Measurements from ENCODE around the gene FCER1G.
"Not testable (repeated sequence)": the region's sequence is repeated elsewhere in the genome, so short reads cannot be mapped to it uniquely, and the experiment has no call there.

The FCER1G gene

DNA sequence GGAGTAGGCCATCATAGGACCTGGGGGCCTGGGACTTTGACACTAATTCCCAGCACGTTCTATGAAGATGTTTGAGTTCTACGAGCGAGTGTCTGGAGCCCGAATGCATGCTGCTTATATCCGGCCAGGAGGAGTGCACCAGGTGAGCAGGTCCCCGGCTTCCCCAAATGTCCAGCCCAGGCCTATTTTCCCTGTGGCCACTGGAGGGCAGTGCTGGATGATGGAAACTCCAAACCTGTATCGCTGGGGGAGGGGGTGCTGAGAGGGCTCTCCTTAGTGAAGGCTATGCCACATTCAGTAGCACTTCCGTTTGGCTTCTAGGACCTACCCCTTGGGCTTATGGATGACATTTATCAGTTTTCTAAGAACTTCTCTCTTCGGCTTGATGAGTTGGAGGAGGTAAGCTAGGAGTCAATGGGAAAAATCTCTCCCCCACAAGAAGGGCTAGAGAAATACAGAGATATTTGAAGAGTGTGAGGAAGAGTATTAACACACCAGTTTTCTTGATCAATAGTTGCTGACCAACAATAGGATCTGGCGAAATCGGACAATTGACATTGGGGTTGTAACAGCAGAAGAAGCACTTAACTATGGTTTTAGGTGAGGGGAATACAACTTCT lies 5.2 kb upstream of the FCER1G start:
- DNase-seq = peak; percentile 79

DNA sequence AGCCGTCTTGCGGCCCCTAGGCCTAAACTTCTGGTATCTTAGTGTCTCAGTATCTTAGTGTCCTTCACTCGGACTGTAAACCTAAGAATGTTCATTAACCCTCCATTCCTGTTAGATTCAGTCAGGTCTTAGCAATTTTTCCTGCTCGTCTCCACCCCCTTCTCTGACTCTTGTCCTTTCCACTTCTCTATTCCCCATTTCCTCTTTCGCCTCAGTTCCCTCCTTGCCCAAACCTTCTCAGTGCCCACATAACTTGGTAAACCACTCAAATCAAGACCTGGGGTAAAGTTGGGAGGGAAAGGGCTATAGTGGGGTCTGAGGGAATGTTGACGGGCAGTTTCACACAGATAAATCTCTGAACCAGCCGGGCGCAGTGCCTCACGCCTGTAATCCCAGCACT lies 726 bp upstream of the FCER1G start:
- no peak for DNase-seq

DNA sequence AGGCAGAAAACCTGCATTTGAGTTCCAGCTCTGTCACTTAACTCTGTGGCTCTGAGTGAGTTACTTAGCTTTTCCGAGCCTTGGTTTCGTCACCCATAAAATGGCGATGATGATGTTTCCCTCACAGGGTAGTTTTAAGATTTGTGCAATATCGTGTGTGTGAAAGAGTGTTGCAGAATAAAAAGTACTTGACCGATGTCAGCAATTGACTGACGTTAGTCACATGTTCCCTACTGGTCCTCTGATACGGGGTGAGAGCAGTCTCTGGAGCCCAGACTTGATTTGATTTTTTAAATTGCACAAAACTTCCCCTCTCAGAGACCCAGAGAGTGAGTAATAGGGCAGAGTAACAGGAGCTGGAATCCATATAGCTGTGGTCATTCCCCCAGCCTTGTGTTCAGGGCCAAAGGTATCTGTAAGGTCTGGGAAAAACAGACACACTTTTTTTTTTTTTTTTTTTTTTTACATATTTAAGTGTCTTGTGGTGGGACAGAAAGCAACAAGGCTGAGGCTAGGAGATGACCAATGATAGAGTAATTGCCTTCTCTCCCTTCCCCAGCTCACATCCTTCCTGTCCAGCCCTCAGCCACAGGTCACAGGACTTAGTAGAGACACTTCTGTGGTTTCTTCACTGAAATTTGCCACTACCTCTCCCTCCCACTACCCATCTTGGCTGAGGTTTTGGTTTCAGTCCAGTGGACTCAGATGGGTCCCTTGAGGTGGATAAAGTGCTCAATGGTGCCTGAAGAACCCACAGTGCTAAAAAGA lies 2.0 kb downstream of the FCER1G start:
- peak; percentile 39 for DNase-seq

- no peak for DNase-seq
Measured at GRCh38 chr1:161217831-161218230, 2.7 kb downstream of the FCER1G start.

- DNase-seq = no peak
Measured at GRCh38 chr1:161218301-161219077, 3.4 kb downstream of the FCER1G start.

GRCh38 chr1:161219078-161219892 lies 4.2 kb downstream of the FCER1G start:
- no peak for DNase-seq

DNA sequence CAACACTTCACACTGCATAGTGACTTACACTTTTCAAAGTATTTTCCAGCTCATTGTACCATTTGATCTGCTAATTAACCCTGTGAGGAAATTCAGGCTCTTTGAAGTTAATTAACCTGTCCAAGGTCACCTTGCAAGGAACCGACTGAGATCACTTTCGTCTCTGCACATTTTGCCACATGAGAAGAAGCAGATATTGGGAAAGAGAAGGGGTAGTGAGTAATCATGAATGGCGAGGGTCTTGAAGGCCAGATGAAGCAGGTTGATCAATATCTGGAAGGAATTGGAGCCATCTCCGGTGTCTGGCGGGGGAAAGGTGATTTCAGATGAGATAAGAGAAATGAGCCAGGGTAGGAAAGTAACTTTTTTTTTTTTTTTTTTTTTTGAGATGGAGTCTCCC lies 4.9 kb downstream of the FCER1G start:
- no peak for DNase-seq

DNA sequence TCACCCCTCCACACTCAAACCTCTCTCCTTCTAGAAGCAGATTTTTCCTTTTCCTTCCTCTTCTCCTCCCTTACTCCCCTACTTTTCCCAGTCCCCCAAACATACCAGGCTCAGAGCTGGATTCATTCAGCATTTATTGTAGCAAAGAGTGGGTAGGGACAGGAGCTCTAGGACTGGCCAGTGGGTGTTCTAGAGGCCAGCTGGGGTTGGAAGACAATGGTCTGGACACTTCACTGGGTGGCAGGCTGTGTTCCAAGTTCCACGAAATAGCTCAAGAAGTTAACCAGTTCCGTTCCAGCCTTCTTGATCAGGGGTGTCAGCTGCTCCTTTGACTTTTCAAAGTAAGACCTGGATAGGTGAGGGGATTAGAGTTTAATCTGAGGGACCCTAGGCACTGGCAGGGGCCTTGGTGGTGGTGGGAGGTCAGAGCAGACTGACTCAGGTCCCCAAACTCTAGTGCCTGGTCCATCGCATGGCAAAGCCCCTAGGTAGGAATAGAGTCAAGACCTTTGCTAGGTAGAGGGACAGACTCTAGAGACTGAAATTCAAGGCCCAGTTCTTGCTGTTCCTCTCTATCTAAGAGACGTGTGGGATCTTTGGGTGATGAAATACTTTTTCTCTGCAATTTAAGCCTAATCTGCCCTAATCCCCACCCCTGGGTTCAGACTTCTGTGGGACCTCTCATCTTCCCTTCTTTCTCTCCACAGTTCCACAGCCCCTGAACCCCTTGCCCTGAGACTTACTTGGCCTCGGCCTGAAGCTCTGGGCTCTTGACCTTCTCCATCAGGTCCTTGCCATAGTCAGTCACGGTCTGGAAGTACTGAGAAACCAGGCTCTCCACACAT lies 7.3 kb downstream of the FCER1G start:
- no peak for DNase-seq

DNA sequence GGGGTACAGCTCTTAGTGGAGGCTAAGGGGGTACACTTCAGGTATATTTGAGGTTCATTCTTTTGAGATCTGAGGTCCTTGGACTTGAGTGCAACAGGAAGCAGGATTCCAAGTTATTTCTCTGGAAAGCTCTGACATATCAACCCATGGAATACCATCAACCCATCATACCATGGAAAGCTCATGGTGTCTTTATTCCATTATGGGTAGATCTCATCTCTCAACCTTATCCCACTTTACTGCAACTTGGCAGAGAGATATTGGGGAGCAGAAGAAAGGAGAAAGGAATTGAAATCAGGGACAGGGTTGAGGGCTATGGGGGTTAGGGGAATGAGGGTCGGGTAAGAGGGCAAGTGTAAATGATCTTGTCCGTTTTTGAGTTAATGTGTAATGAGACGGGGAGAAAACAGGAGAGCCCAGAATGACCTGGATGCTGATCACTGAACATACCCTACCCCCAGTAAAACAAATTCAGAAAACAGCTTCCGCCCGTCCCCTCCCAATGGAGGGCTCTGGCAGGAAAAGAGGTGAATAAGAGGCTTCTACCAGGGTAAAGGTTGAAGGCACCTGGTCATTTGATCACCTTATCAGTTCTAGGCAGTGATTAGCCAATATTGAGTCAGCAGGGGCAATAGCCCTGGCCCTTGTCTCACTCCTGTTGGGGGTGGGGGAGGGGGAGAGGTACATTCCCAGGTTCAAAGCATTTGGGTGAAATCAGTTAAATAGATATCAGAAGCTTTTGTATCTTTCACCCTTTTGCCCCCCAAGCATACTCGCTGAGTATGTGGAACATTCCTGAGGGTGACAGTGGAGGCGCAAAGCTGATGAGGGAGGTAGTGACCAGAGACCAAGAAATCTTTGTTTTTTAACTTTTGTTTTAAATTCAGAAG lies 9.0 kb downstream of the FCER1G start:
- no peak for DNase-seq

- not testable (repeated sequence) for DNase-seq
Measured at GRCh38 chr1:161224695-161225087, 9.6 kb downstream of the FCER1G start.

DNA sequence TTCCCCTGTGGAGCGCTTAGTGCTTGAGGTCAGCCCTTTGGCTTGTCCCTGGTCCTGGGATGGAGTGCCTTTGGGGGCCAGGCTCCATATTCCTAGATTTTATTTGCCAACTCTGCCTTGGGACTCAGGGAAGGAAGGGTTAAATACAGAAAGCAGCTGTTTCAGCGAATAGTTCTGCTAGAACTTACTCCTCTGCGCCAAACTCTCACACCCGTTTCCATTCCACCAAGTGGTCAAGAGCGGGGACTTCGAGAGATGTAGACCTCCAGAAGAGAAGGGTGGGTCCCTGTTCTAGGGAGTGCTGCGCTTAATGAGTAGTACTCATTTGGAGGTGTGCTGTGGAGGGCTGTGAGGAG lies 10.1 kb downstream of the FCER1G start:
- no peak for DNase-seq

DNA sequence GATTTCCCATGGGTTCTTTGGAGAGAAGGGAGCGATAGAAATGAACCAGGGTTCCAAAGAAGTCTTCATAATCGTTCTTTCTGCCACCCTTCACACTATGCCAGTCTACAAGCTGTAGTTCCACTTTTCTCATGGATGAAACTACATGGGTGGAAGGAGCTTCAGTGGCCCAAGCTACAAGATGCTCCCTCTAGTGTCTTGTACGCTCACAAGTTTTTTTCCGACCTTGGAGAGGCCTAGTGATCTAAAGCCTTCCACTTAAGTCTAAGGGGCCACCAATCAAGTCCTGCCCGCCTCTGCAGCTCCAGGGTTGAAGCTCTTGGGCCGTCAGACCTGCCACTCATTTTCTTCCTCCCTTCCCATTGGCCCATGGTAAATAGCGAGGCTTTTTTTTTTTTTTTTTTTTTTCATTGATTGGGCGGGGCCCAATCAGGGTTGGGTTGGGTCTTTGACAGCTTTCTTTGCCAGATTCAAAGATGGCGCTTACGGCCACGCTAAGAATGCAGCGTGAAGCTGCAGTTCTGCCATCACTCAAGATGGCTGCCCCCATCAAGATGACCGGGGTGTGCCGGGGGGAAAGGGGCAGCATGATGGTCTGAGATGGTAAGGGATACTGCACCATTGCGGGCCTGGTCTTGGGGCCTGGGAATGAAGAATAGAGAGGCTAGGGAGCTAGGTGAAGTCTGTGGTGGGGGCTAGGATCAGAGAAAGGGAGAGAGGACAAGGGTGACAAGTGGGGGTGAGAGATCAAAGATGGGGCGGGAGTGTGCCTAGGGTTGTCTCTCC lies 10.6 kb downstream of the FCER1G start, which contains the start of gene TOMM40L:
TSS of gene TOMM40L (plus strand) at position 527 of the 786 bp plus-strand sequence. CDS start 430 bp downstream, outside the sequence.
- peak; percentile 97 for DNase-seq

DNA sequence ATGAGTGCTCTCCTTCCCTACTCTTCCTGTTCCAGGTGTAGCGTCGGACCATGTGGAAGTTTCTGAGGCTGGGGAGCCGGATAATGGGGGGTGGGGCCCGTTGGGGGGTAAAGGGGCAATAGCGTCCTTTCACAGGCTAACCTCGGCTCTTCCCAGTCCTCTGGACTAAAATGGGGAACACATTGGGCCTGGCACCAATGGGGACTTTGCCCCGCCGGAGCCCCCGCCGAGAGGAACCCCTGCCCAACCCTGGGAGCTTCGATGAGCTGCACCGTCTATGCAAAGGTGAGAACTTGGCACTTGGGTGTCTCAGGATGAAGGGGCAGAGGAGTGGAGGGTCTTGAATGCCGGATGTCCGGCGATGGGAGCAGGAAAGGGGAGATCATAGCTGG lies 11.2 kb downstream of the FCER1G start:
- peak; percentile 23 for DNase-seq

- DNase-seq = no peak
Measured at GRCh38 chr1:161226759-161227158, 11.7 kb downstream of the FCER1G start.

DNA sequence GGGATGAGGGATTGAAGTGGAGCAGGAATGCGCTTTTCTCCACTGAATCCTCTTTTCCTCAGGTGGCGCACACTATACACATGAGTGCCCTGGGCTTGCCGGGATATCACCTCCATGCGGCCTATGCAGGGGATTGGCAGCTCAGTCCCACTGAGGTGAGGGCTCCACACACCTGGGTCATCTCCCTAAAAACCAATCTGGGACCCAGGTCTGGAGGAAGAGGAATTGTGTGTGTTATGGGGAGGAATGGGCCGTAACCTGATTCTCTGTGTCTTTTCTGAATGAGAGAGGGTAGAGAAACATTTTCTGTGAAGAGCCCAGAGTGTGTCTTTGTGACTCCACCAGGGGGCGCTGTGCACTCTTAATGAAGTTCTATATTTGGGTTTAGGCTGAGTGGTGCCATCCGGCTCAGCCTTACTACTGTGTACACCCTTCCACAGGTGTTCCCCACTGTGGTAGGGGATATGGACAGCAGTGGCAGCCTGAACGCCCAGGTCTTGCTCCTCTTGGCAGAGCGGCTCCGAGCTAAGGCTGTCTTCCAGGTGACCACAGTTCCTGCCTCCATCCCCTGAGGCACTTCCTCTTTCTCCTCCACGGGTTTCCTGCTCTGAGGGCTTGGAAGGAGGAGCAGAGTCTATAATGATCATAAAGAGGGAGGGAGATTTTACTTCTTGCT lies 12.2 kb downstream of the FCER1G start:
- DNase-seq = peak; percentile 89

- DNase-seq = no peak
Measured at GRCh38 chr1:161228032-161228431, 12.9 kb downstream of the FCER1G start.

DNA sequence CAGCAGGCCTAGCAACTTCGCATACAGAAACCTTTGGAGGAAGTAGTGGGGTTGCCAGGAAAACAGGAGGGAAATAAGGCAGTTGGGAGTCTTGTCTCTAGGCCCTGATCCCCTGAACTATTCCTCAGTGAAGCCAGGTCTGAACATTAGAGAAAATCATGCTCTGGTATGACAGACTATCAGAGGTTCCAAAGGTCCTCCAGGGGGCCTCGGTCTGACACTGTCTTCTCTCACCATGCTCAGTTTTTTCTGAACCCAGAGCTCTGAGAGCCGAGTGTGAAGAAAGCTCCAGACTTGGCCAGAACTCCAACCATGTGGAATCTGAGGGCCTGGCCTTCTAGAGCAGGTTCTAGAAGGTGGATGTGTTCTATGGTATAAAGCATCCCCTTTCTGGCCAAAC lies 14.8 kb downstream of the FCER1G start:
- DNase-seq = no peak

- no peak for DNase-seq
Measured at GRCh38 chr1:161230762-161231161, 15.7 kb downstream of the FCER1G start.

DNA sequence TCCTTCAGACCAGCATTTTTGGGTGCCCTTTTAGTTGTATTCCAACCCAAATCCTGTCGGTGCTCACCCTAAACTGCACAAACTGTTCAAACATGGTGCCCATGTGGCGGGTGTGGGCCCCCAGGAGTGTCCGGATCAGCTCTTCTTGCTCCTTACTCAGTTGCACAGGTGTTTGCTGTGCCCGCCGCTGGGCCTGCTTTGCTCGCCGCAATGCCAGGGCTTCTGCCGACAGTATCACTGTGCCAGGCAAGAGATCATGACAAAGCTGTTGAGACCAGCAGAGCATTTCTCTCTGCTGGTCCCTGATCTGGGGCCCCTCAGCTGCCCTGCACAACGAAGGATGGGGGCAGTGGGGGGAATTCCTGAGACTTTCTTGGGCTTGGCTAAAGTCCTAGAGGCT lies 18.0 kb downstream of the FCER1G start:
- DNase-seq = no peak
